ENCODE measurements around the gene RPS6KA2.

RPS6KA2 gene

DNA sequence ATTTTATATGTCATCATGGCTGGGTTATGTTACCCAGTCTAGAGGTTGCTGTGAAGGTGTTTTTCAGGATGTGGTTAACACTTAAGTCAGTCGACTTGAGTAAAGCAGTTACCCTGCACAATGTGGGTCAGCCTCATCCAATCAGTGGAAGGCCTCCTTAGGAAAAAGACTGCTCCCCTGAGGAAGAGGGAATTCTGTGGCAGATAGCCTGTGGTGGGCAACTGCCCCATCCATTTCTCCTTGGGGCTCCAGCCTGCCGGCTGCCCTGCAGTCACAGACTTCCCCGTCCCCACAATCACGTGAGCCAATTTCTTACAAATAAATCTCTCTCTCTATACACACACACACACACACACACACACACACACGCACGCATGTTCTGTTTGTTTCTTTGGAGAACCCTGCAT, 209.8 kb downstream of the RPS6KA2 start:
- no peaks in the 10 kb centered on the region for H3K9me3 ChIP-seq (ENCODE audit: control insufficient read depth, insufficient read depth, low read depth, low read length)
- H3K9ac ChIP-seq (ENCODE audit: low read length): no peak overlapping the region
- 0 out of 2 replicates have a peak, but pooled peaks cover 4% of the 10 kb centered on the region for H3K4me1 ChIP-seq (ENCODE audit: control insufficient read depth, insufficient read depth, low read length)
- H3K4me3 ChIP-seq (ENCODE audit: low read depth, low read length): no peak overlapping the region
- H3K27ac ChIP-seq (ENCODE audit: low read depth, low read length): no peak overlapping the region
- H3K27me3 ChIP-seq (ENCODE audit: control insufficient read depth, insufficient read depth, low read length): no peaks in the 10 kb centered on the region
- peaks cover 4% of the 10 kb centered on the region; the same call in 1 of the 2 replicates for H3K36me3 ChIP-seq (ENCODE audit: control insufficient read depth, insufficient read depth, low read length)

DNA sequence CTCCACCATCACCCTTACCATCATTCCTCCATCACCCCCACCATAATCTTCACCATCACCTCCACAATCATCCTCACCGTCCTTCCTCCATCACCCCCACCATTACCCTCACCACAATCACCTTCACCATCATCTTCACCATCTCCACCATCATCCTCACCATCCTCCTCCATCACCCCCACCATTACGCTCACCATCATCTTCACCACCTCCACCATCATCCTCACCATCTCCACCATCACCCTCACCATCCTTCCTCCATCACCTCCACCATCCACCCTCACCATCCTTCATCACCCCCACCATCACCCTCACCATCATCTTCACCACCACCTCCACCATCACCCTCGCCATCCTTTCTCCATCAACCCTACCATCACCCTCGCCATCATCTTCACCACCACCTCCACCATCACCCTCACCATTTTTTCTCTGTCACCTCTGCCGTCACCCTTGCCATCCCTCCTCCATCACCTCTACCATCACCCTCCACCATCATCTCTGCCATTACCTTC, 211.2 kb downstream of the RPS6KA2 start:
- Histone ChIP-seq H3K36me3 (ENCODE audit: control insufficient read depth, insufficient read depth, low read length) (peaks cover 4% of the 10 kb centered on the region; the same call in 1 of the 2 replicates), H3K27me3 (ENCODE audit: control insufficient read depth, insufficient read depth, low read length) (no peaks in the 10 kb centered on the region), H3K9me3 (ENCODE audit: control insufficient read depth, insufficient read depth, low read depth, low read length) (no peaks in the 10 kb centered on the region), H3K4me3 (ENCODE audit: low read depth, low read length) (no peak overlapping the region), H3K27ac (ENCODE audit: low read depth, low read length) (no peak overlapping the region), H3K4me1 (ENCODE audit: control insufficient read depth, insufficient read depth, low read length) (no peaks in the 10 kb centered on the region), H3K9ac (ENCODE audit: low read length) (no peak overlapping the region)

DNA sequence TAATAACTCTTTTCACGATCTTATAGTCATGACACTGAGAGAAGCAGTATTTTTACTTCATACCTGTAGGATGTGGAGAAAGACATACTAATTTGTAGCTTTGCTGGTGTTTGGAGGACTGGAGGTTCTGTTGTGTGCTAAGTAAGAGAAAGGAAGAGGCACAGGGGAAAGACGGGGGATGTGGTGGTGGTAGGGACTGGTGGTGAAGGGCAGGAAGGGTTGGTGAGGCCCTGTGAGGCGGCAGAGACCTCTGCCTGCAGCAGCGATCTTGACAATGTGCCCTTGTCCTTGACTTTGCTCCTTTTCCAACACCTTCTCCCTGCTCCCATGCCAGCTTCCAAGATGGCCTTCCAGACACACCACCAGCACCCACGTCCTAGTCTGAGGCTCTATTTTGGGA, 211.7 kb downstream of the RPS6KA2 start:
- H3K4me3 ChIP-seq (ENCODE audit: low read depth, low read length): no peak overlapping the region
- H3K4me1 ChIP-seq (ENCODE audit: control insufficient read depth, insufficient read depth, low read length): peaks cover 1% of the 10 kb centered on the region
- peaks cover 4% of the 10 kb centered on the region; the same call in 1 of the 2 replicates for H3K36me3 ChIP-seq (ENCODE audit: control insufficient read depth, insufficient read depth, low read length)
- no peaks in the 10 kb centered on the region for H3K9me3 ChIP-seq (ENCODE audit: control insufficient read depth, insufficient read depth, low read depth, low read length)
- no peaks in the 10 kb centered on the region for H3K27me3 ChIP-seq (ENCODE audit: control insufficient read depth, insufficient read depth, low read length)
- no peak overlapping the region for H3K27ac ChIP-seq (ENCODE audit: low read depth, low read length)
- H3K9ac ChIP-seq (ENCODE audit: low read length): no peak overlapping the region

DNA sequence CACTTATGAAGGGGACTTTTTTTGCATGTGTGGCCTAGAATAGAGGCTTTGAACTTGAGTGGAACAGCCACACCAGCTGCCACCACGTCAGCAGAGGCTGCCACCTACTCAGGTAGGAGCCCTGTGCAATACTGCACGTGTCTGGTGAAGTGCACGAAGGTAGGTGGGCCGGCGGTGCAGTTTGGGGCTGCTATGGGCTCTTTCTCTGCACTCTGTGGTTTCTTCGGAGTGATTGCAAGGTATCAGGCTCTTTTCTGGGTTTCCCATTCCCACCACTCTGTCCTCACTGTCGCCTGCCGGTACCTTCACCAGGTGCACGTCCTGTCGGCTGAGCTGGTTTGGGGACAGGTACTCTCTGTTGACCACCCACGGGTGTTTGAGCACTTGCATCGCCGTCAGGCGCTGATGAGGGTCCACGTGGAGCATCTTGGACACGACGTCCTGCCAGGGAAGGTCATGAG, 213.5 kb downstream of the RPS6KA2 start:
- Histone ChIP-seq H3K9me3 (ENCODE audit: control insufficient read depth, insufficient read depth, low read depth, low read length) (no peaks in the 10 kb centered on the region), H3K4me1 (ENCODE audit: control insufficient read depth, insufficient read depth, low read length) (peaks cover 12% of the 10 kb centered on the region), H3K36me3 (ENCODE audit: control insufficient read depth, insufficient read depth, low read length) (no peaks in the 10 kb centered on the region)

DNA sequence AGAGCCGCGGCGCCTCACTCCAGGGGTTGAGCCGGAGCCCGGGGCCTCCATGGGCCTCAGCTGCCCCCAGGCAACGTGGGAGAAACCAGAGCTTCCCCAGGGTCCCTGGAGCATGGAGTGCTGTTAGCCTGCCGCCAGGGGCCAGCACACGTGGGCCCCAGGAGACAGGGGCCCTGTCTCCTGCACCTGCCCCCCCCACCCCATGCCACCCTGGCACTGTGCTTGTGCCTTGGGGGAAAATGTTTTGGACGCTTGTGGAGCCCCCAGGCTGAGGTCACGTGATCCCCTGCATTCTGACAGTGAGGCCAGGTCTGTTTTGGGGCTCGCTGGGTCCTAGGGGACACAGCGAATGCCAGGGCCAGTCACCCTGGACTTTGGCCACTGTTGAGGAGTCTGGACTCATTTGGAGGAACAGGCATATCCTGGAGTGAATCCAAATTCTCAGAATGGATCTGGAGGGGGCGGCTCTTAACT, 214.1 kb downstream of the RPS6KA2 start:
- Histone ChIP-seq H3K4me3 (ENCODE audit: low read depth, low read length) (no peak overlapping the region), H3K27me3 (ENCODE audit: control insufficient read depth, insufficient read depth, low read length) (no peaks in the 10 kb centered on the region), H3K36me3 (ENCODE audit: control insufficient read depth, insufficient read depth, low read length) (no peaks in the 10 kb centered on the region), H3K9ac (ENCODE audit: low read length) (no peak overlapping the region), H3K9me3 (ENCODE audit: control insufficient read depth, insufficient read depth, low read depth, low read length) (no peaks in the 10 kb centered on the region), H3K27ac (ENCODE audit: low read depth, low read length) (no peak overlapping the region), H3K4me1 (ENCODE audit: control insufficient read depth, insufficient read depth, low read length) (peaks cover 12% of the 10 kb centered on the region)

More for the DNA sequence above, 213.5 kb downstream of the RPS6KA2 start:
- no peaks in the 10 kb centered on the region for H3K27me3 ChIP-seq (ENCODE audit: control insufficient read depth, insufficient read depth, low read length)
- H3K4me3 ChIP-seq (ENCODE audit: low read depth, low read length): no peak overlapping the region
- no peak overlapping the region for H3K27ac ChIP-seq (ENCODE audit: low read depth, low read length)
- no peak overlapping the region for H3K9ac ChIP-seq (ENCODE audit: low read length)

DNA sequence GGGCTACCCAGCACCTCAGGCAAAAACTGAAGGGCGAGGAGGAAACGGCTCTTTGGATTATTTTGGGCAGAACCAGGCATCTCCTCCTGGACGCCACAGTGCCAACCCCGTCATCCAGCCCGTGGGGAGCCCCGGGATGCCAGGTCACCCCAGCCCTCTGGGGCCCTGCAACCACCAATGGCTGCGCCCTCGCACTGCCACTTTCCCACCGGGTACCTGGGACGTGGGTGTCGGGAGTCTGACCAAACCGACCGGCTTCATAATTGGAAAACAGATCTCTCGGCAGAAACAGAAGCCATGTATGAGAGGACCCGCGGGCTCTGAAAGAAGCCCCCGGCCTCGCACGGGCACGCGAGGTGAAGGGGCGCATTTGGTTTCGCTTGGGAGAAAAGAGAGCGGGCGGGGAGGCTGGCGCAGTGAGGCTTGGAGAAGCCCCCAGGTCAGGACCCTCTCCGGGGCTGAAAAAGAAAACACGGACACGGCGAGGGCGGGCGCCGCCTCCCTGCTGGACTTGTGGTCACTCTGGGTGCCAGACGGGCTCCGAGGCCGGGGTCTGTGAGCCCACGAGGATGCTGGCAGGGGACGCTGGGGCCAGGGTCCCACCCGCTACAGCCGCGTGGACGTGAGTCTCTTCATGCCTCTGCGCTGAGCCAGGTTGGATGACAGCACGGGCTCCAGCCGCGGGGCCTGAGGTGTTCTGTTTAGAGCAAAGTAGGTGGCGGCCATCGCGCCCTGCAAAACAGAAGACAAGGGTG, 214.7 kb downstream of the RPS6KA2 start:
- Histone ChIP-seq H3K27me3 (ENCODE audit: control insufficient read depth, insufficient read depth, low read length) (no peaks in the 10 kb centered on the region), H3K27ac (ENCODE audit: low read depth, low read length) (no peak overlapping the region), H3K9me3 (ENCODE audit: control insufficient read depth, insufficient read depth, low read depth, low read length) (no peaks in the 10 kb centered on the region), H3K4me1 (ENCODE audit: control insufficient read depth, insufficient read depth, low read length) (peaks cover 12% of the 10 kb centered on the region), H3K36me3 (ENCODE audit: control insufficient read depth, insufficient read depth, low read length) (no peaks in the 10 kb centered on the region), H3K9ac (ENCODE audit: low read length) (no peak overlapping the region), H3K4me3 (ENCODE audit: low read depth, low read length) (no peak overlapping the region)

DNA sequence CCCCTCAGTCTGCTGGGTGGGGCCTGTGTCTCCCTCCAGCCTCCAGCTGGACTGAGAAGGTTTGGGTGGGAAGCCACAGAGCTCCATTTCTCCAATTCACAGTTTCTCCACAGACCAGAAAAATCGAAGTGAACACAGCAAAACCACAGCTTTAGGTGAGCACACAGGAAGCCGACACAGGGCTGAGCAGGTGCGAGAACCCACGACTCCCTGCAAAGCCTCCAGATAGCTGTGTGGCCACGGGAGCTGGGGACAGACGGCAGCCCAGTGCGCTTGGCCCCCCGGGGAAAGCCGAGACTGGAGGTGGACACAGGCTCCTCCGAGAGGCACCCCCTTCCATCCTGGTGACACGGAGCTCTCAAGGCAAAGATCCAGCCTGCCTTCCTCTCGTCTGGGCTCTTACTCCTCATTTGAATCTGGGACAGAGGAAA, 215.3 kb downstream of the RPS6KA2 start:
- Histone ChIP-seq H3K4me3 (ENCODE audit: low read depth, low read length) (no peak overlapping the region), H3K9me3 (ENCODE audit: control insufficient read depth, insufficient read depth, low read depth, low read length) (no peaks in the 10 kb centered on the region), H3K27ac (ENCODE audit: low read depth, low read length) (no peak overlapping the region), H3K9ac (ENCODE audit: low read length) (no peak overlapping the region), H3K4me1 (ENCODE audit: control insufficient read depth, insufficient read depth, low read length) (peaks cover 12% of the 10 kb centered on the region), H3K27me3 (ENCODE audit: control insufficient read depth, insufficient read depth, low read length) (no peaks in the 10 kb centered on the region), H3K36me3 (ENCODE audit: control insufficient read depth, insufficient read depth, low read length) (no peaks in the 10 kb centered on the region)

DNA sequence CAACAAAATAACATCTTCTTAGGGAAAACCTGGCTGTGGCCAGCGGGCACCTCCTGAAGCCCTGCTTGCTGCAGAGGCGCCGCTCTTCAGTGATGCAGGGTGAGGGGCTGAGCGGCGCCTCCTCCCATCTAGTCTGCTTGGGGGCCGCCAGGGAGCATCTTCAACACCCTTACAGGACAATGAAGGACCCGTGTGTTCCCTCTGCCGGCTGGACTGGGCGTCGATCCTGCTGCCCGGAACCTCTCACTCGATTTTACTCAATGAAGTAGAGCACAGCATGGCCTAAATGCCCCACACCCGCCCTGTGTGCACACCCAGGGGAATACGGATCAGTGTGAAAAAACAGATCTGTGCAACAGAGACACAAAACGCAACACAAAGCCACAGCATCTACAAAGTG, 215.8 kb downstream of the RPS6KA2 start:
- H3K9me3 ChIP-seq (ENCODE audit: control insufficient read depth, insufficient read depth, low read depth, low read length): no peaks in the 10 kb centered on the region
- H3K36me3 ChIP-seq (ENCODE audit: control insufficient read depth, insufficient read depth, low read length): no peaks in the 10 kb centered on the region
- H3K4me1 ChIP-seq (ENCODE audit: control insufficient read depth, insufficient read depth, low read length): peaks cover 12% of the 10 kb centered on the region
- H3K4me3 ChIP-seq (ENCODE audit: low read depth, low read length): no peak overlapping the region
- no peaks in the 10 kb centered on the region for H3K27me3 ChIP-seq (ENCODE audit: control insufficient read depth, insufficient read depth, low read length)
- no peak overlapping the region for H3K9ac ChIP-seq (ENCODE audit: low read length)
- H3K27ac ChIP-seq (ENCODE audit: low read depth, low read length): no peak overlapping the region

DNA sequence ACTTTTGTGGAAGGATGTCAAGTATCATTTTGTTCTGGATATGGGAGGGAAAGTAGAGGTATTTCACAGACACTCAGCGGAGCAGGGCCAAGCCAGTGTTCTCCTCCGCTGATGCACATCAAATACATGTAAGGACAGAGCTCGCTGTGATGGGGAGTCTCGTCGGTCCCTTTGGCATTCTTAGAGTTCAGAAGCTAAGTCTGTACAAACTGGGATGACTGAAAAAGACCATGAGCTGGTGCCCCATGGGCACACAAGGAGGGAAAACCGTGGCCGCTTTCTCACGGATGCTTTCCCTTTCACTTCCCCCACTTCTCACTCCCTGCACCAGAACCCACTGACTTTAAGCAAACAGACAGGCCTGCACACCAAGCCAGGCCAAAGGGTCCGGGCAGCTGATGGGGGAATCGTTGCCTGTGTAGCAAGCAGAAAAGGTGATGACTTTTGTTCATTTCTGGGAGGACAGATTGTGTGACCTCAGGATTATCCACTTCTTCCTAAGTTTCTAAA, 216.6 kb downstream of the RPS6KA2 start:
- Histone ChIP-seq H3K9ac (ENCODE audit: low read length) (no peak overlapping the region), H3K36me3 (ENCODE audit: control insufficient read depth, insufficient read depth, low read length) (no peaks in the 10 kb centered on the region), H3K4me3 (ENCODE audit: low read depth, low read length) (no peak overlapping the region), H3K27me3 (ENCODE audit: control insufficient read depth, insufficient read depth, low read length) (no peaks in the 10 kb centered on the region), H3K4me1 (ENCODE audit: control insufficient read depth, insufficient read depth, low read length) (peaks cover 12% of the 10 kb centered on the region), H3K27ac (ENCODE audit: low read depth, low read length) (no peak overlapping the region), H3K9me3 (ENCODE audit: control insufficient read depth, insufficient read depth, low read depth, low read length) (no peaks in the 10 kb centered on the region)

DNA sequence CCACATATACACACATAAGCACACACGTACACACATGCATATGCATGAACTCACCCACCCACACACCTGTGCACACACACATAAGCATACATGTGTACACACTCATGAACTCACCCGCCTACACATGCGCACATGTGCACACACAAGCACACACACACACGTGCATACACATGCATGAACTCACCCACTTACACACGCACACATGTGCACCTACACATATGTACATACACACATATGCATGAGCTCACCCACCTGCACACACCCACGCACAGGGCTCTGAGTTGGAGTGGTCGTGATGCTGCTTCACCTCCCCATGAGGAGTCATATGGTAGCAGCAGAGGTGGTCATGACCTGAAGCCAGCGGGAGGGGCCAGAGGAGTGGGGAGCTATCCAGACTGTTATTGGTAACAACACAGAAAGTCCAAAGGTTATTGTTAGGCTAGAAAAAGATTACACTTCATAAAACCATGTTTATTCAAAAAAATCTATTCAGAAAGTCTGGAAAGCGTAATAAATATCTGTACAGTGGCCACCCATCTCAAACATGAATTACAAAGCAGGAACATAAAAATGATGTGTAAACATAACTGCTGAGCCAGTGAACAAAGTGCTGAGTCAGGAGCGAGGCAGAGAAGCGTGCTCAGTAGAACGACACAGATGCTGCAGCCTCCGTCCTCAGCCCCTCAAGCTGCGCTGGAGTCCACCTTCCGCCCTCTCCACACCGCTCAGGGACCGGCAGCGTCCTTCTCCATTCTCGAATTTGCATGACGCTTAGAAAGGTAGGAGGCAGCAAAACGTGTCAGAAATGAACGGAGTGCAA, 217.9 kb downstream of the RPS6KA2 start:
- H3K9me3 ChIP-seq (ENCODE audit: control insufficient read depth, insufficient read depth, low read depth, low read length): no peaks in the 10 kb centered on the region
- no peak overlapping the region for H3K27ac ChIP-seq (ENCODE audit: low read depth, low read length)
- H3K4me1 ChIP-seq (ENCODE audit: control insufficient read depth, insufficient read depth, low read length): peaks cover 12% of the 10 kb centered on the region
- H3K36me3 ChIP-seq (ENCODE audit: control insufficient read depth, insufficient read depth, low read length): no peaks in the 10 kb centered on the region
- H3K27me3 ChIP-seq (ENCODE audit: control insufficient read depth, insufficient read depth, low read length): no peaks in the 10 kb centered on the region
- no peak overlapping the region for H3K4me3 ChIP-seq (ENCODE audit: low read depth, low read length)
- no peak overlapping the region for H3K9ac ChIP-seq (ENCODE audit: low read length)
